Keratinocyte (primary cell): ENCODE results near the gene SLC25A10. TPM values are rescaled to one million over a fixed set of nuclear protein-coding genes. Genes with fewer than 3 reads are reported as not detected.

ENCODE experiments used
- DNase-seq: peaks from one replicate; pipeline ENCODE4 v3.0.0-alpha.2; 2011; ENCODE audit warnings: low read depth, missing footprints, low spot score
- FAIRE-seq: peaks from 2 replicates; lab custom pipeline; 2011; peaks lifted over from hg19 to GRCh38; lab: Jason Lieb, UNC
- H2AFZ ChIP-seq: 2 replicates; pipeline ENCODE4 v1.6.0; 2012; ENCODE audit warnings: low read length, control low read depth, inconsistent platforms; ENCODE audit not compliant: control insufficient read depth
- H3K27ac ChIP-seq: 2 replicates; pipeline ENCODE4 v1.5.1; 2011; ENCODE audit warnings: low read length; ENCODE audit not compliant: control insufficient read depth, insufficient read depth
- H3K27me3 ChIP-seq: 3 replicates; pipeline ENCODE4 v1.6.0; 2011; ENCODE audit warnings: low read length; ENCODE audit not compliant: control insufficient read depth, insufficient read depth; ENCODE audit errors: extremely low read depth
- H3K36me3 ChIP-seq, 2 experiments: 2 replicates in 1 of 2; 3 replicates in 1 of 2; pipeline ENCODE4 v1.5.1; 2011; ENCODE audit warnings: low read length in 2 of 2, mild to moderate bottlenecking in 1 of 2; ENCODE audit not compliant: control insufficient read depth in 2 of 2, insufficient read depth in 2 of 2; ENCODE audit errors: extremely low read depth in 1 of 2
- H3K4me1 ChIP-seq: 3 replicates; pipeline ENCODE4 v1.5.1; 2011; ENCODE audit warnings: low read length; ENCODE audit not compliant: control insufficient read depth, insufficient read depth; ENCODE audit errors: extremely low read depth
- H3K4me2 ChIP-seq: 3 replicates; pipeline ENCODE4 v1.6.0; 2011; ENCODE audit warnings: low read depth, low read length; ENCODE audit not compliant: control insufficient read depth, insufficient read depth; ENCODE audit errors: extremely low read depth
- H3K4me3 ChIP-seq, 3 experiments: fragments of 200-600 bp in 1 of 3; sonication (generic) in 1 of 3; 2 replicates in 2 of 3; 3 replicates in 1 of 3; pipeline ENCODE4 v1.5.1; 2011 to 2016; ENCODE audit warnings: low read length in 3 of 3, mild to moderate bottlenecking in 3 of 3, control low read depth in 2 of 3, inconsistent platforms in 1 of 3, low read depth in 1 of 3, mixed read lengths in 1 of 3, mixed run types in 1 of 3, moderate library complexity in 1 of 3; ENCODE audit not compliant: control insufficient read depth in 2 of 3, insufficient read depth in 2 of 3; ENCODE audit errors: extremely low read depth in 1 of 3
- H3K79me2 ChIP-seq: 2 replicates; pipeline ENCODE4 v1.6.0; 2012; ENCODE audit warnings: low read length; ENCODE audit not compliant: control insufficient read depth, insufficient read depth
- H3K9ac ChIP-seq: 3 replicates; pipeline ENCODE4 v1.6.0; 2011; ENCODE audit warnings: low read length; ENCODE audit not compliant: control insufficient read depth, insufficient read depth; ENCODE audit errors: extremely low read depth
- H3K9me1 ChIP-seq: 3 replicates; pipeline ENCODE4 v1.6.0; 2011; ENCODE audit warnings: low read length; ENCODE audit not compliant: control insufficient read depth, insufficient read depth; ENCODE audit errors: extremely low read depth
- H3K9me3 ChIP-seq: 2 replicates; pipeline ENCODE4 v1.5.1; 2012; ENCODE audit warnings: low read depth, low read length; ENCODE audit not compliant: control insufficient read depth
- H4K20me1 ChIP-seq: 3 replicates; pipeline ENCODE4 v1.6.0; 2011; ENCODE audit warnings: low read length; ENCODE audit not compliant: control insufficient read depth, insufficient read depth; ENCODE audit errors: extremely low read depth
- EZH2 ChIP-seq: IDR thresholded peaks from one replicate; pipeline ENCODE4 v1.6.1; 2012; ENCODE audit warnings: inconsistent platforms, mild to moderate bottlenecking, low read length, moderate library complexity
- dilution Hi-C: fragments of 300-500 bp; cut with MboI; formaldehyde crosslinking; loops from one replicate; pipeline ENCODE4 v1.7.0; 2020; ENCODE audit warnings: low sequenced_read_pairs; ENCODE audit not compliant: extremely low pct_ligation_motif_present
- polyA plus RNA-seq, 5 experiments: library from polyadenylated mRNA; depleted of rRNA in 3 of 5; stranded (reverse) in 3 of 5; stranded (forward) in 1 of 5; unstranded in 1 of 5; fragments of >200 nt; gene quantifications; 1 replicate in 1 of 5; 2 replicates in 3 of 5; 3 replicates in 1 of 5; pipeline versions ENCODE4 v1.2.1 to v1.2.3, GENCODE V29; 2011 to 2012; ENCODE audit warnings: missing spikeins in 2 of 5, low read depth in 1 of 5, low replicate concordance in 1 of 5
- TF ChIP-seq, protein P1 (sequence below), 3 experiments: IDR thresholded peaks in 1 of 3; conservative IDR thresholded peaks in 1 of 3; optimal IDR thresholded peaks in 1 of 3; 2 replicates in 2 of 3; 3 replicates in 1 of 3; pipeline versions ENCODE3 to v1.5.1; 2011; ENCODE audit warnings: low read length in 3 of 3, mild to moderate bottlenecking in 3 of 3, moderate library complexity in 2 of 3, control low read depth in 1 of 3, inconsistent platforms in 1 of 3; ENCODE audit not compliant: insufficient read depth in 2 of 3; ENCODE audit errors: extremely low read depth in 1 of 3

The SLC25A10 gene
- polyA plus RNA-seq, 1 donor (not counting 4 experiments of a cell fraction or from before 2014, with no cell fraction given), result 12.7 TPM

DNA sequence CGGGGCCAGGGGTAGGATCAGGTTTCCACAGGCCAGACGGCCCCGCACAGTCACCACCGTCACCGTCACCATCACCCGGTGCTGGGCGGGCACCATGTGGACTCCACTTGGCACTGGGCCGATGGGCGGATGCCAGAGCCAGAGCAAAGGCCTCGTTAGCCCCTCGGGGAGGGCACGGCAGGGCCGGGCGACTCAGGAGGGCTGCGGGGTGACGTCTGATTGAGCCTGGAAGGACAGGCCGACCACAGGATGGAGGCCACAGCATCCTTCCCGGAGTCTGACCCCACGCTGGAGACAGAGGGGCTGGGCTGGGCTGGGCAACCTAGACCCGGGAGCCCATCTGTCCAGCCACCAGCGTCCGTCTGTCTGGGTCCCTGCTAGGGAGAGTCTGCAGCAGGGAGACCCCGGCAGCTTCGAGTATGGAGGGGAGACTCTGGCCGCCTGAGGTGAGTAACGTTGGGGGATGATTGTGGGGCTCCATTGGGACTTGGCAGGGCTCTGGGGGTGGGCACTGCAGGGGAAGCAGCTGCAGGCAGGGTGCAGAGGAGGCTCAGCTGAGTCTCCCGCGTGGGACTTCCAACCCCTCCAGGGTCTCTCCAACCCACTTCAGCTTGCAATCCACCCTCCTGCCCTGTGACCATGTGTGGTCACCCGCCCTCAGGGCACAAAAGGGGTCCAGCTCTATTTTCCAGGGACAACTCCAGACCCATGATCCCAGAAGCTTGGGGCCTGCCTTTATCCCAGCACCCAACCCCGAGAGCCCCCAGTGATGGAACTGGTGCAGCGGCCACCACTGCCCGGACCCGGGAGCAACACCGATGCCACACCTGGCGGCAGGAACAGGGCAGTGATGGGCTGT, 22.6 kb downstream of the SLC25A10 start:
- no peak overlapping the region for H3K27ac ChIP-seq

DNA sequence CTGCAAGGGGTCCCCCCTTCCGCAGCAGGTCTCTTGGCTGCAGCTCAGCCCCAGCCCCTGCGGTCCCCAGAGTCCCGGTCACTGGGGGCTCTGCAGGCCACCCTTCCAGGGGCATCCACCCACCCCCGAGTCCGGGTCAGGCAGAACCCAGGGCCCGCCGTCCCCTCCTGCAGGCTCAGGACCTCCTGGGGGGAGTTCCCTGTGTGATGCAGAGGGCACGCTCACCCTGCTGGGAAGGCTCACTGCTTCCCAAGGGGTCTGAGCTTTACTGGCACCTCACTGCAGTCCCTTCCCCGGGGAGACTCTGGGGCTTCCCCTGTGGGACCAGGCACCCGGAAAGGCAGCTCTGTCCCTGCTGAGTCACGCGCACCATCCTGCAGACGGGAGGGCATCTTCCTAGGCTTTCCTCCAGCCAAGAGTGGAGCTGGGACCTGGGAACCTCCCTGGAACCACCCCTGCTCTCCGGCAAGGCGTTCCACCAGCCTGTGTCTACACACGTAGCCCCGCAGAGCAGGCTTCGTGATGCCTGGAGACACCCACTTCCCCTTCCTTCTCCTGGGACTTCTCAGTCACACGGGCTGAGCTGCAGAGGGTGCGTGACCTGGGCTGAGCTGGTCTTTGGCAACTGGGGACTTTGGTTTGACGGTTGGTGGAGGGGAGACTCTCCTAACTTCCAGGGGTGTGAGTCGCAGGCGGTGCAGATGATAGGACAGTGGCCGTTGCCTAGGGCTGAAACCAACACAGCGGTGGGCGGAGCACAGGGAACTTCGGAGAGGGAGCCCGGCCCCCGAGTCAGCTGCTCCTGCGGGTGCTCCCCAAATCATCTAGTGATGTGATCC, 23.4 kb downstream of the SLC25A10 start:
- peak overlapping the region; percentile 7 for H3K9ac ChIP-seq

More for the DNA sequence above, 22.6 kb downstream of the SLC25A10 start:
- Histone ChIP-seq H3K79me2 (no peaks in the 10 kb centered on the region), H3K9me1 (no peaks in the 10 kb centered on the region), H3K9me3 (no peaks in the 10 kb centered on the region), H3K4me2 (no peak overlapping the region), H2AFZ (no peak overlapping the region), H3K9ac (no peak overlapping the region), H3K4me3 (no peak overlapping the region), H3K27me3 (no peaks in the 10 kb centered on the region), H4K20me1 (no peaks in the 10 kb centered on the region), H3K4me1 (peaks cover 25% of the 10 kb centered on the region), H3K36me3 (no peaks in the 10 kb centered on the region)
- dilution Hi-C loops, result no loop called here
- no peak for FAIRE-seq
- DNase-seq, result no peak
- TF ChIP-seq, protein P1, sequence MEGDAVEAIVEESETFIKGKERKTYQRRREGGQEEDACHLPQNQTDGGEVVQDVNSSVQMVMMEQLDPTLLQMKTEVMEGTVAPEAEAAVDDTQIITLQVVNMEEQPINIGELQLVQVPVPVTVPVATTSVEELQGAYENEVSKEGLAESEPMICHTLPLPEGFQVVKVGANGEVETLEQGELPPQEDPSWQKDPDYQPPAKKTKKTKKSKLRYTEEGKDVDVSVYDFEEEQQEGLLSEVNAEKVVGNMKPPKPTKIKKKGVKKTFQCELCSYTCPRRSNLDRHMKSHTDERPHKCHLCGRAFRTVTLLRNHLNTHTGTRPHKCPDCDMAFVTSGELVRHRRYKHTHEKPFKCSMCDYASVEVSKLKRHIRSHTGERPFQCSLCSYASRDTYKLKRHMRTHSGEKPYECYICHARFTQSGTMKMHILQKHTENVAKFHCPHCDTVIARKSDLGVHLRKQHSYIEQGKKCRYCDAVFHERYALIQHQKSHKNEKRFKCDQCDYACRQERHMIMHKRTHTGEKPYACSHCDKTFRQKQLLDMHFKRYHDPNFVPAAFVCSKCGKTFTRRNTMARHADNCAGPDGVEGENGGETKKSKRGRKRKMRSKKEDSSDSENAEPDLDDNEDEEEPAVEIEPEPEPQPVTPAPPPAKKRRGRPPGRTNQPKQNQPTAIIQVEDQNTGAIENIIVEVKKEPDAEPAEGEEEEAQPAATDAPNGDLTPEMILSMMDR (optimal IDR thresholded peaks at IDR 0.05 in 1 of 3, IDR thresholded peaks at IDR 0.05 in 1 of 3, conservative IDR thresholded peaks at IDR 0.05 in 1 of 3; ENCODE audit: extremely low read depth in 1 of 3, insufficient read depth in 2 of 3, low read length in 3 of 3), result no peak
- no peak for TF ChIP-seq EZH2

More for the DNA sequence above, 23.4 kb downstream of the SLC25A10 start:
- no peaks in the 10 kb centered on the region for H3K36me3 ChIP-seq
- dilution Hi-C loops, result no loop called here
- H2AFZ ChIP-seq, result peak overlapping the region; percentile 74
- H3K4me1 ChIP-seq, result peaks cover 25% of the 10 kb centered on the region
- H3K4me3 ChIP-seq, result peak overlapping the region; percentile 5 to 60 (median 20)
- H3K9me1 ChIP-seq, result no peaks in the 10 kb centered on the region
- no peak for TF ChIP-seq EZH2
- TF ChIP-seq, protein P1 (optimal IDR thresholded peaks at IDR 0.05 in 1 of 3, IDR thresholded peaks at IDR 0.05 in 1 of 3, conservative IDR thresholded peaks at IDR 0.05 in 1 of 3; ENCODE audit: extremely low read depth in 1 of 3, insufficient read depth in 2 of 3, low read length in 3 of 3), result no peak
- H3K27ac ChIP-seq, result no peak overlapping the region
- no peaks in the 10 kb centered on the region for H4K20me1 ChIP-seq
- no peaks in the 10 kb centered on the region for H3K9me3 ChIP-seq
- H3K27me3 ChIP-seq, result no peaks in the 10 kb centered on the region
- peak overlapping the region; percentile 85 for H3K4me2 ChIP-seq
- no peaks in the 10 kb centered on the region for H3K79me2 ChIP-seq
- FAIRE-seq, result peak; percentile 67
- no peak for DNase-seq
